IMR-90 (cell line): ENCODE measurements around the gene EXOC6.

Experiments used
- BHLHE40 ChIP-seq: fragments of 150-350 bp; IDR thresholded peaks from 2 replicates; pipeline ENCODE4 v1.6.1; 2016; ENCODE audit warnings: mild to moderate bottlenecking, low read depth, low read length
- CHD1 ChIP-seq: IDR thresholded peaks from 2 replicates; pipeline ENCODE4 v1.6.1; 2012; ENCODE audit warnings: low read depth, low read length, improper control_type of control experiment
- CTCF ChIP-seq: conservative IDR thresholded peaks from 2 replicates; pipeline ENCODE4 v1.5.1; 2012; ENCODE audit warnings: mild to moderate bottlenecking, low read depth, low read length, improper control_type of control experiment
- FOS ChIP-seq: fragments of 150-350 bp; IDR thresholded peaks from 2 replicates; pipeline ENCODE4 v1.6.1; 2016; ENCODE audit warnings: low read depth, low read length
- MAFK ChIP-seq: IDR thresholded peaks from 2 replicates; pipeline ENCODE4 v1.6.1; 2012; ENCODE audit warnings: low read depth, low read length, improper control_type of control experiment
- MXI1 ChIP-seq: IDR thresholded peaks from 2 replicates; pipeline ENCODE4 v1.6.1; 2012; ENCODE audit warnings: low read depth, mild to moderate bottlenecking, low read length, moderate library complexity, borderline replicate concordance
- POLR2A ChIP-seq: IDR thresholded peaks from 2 replicates; pipeline ENCODE4 v1.6.1; 2012; ENCODE audit warnings: mild to moderate bottlenecking, low read depth, low read length
- RAD21 ChIP-seq: IDR thresholded peaks from 2 replicates; pipeline ENCODE4 v1.6.1; 2012; ENCODE audit warnings: low read length, improper control_type of control experiment
- RCOR1 ChIP-seq: IDR thresholded peaks from 2 replicates; pipeline ENCODE4 v1.6.1; 2012; ENCODE audit warnings: mild to moderate bottlenecking, low read length, improper control_type of control experiment; ENCODE audit not compliant: insufficient replicate concordance
- RFX5 ChIP-seq: IDR thresholded peaks from 2 replicates; pipeline ENCODE4 v1.8.0; 2012; ENCODE audit warnings: low read depth, mild to moderate bottlenecking, low read length, moderate library complexity
- SMC3 ChIP-seq: fragments of 150-350 bp; IDR thresholded peaks from 2 replicates; pipeline ENCODE4 v1.6.1; 2016; ENCODE audit warnings: low read depth, mild to moderate bottlenecking, antibody characterized with exemption, low read length, moderate library complexity
- USF2 ChIP-seq: fragments of 150-350 bp; IDR thresholded peaks from 2 replicates; pipeline ENCODE4 v1.6.1; 2017; ENCODE audit warnings: mild to moderate bottlenecking, antibody characterized with exemption, low read length, low read depth

DNA sequence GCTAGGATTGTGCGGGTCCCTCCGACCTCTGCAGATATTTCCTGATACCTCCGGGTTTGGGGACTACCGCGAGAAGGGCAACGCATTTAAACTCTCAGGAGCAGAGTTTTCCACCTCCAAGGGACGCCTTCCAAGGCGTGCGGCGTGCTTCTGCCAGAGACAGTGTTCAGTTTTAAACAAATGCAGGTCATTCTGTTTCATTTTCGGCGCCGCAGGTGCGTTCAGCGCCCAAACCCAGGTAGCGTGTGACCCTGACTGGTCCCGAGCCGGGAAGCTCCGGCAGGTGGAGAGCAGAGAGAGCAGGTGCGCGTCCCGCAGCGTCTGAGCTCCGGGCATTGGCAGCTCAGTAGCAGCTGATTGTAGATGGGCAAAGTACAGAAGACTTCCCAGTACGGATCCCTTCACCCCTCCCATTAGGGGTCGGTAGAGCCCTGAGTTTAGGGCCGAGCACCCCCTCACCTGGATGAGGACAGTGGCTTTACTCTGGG, 223.9 kb downstream of the EXOC6 start:
- TF ChIP-seq CTCF (no peak), POLR2A (no peak), RFX5 (no peak), MAFK (no peak), USF2 (no peak), BHLHE40 (no peak), RAD21 (no peak), FOS (no peak), RCOR1 (no peak), MXI1 (no peak), SMC3 (no peak), CHD1 (no peak)
